IPS DF 4.7 (cell line): ENCODE data around the gene SUPT3H.

Source experiments
- DNase-seq: peaks from one replicate; pipeline ENCODE4 v3.0.0-alpha.2; 2013; ENCODE audit warnings: low spot score; ENCODE audit errors: extremely low read depth

The SUPT3H gene

DNA sequence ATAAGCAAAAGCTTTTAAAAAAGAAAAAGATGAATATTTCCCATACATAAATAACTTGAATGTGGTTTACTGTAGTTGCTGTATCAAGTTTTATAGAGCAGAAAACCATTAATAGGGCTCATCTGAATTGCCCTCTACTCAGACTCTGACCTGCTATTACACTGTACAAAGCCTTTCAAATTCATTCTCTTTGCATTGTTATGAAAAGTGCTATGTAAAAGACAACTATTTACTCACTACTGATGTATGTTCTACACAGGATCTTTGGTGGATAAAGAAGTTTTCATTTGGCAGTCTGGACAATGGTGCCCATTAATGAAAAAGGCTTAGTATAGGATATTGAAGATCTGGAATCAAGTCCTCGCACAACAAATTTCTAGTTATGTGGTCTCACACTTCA is 248.7 kb downstream of the SUPT3H start:
- no peak for DNase-seq

GRCh38 chr6:45127185-45127584 is 250.5 kb downstream of the SUPT3H start:
- no peak for DNase-seq

- DNase-seq = no peak
These were observed 251.7 kb downstream of the SUPT3H start for GRCh38 chr6:45126033-45126432.

- no peak for DNase-seq
These were observed 254.7 kb downstream of the SUPT3H start for GRCh38 chr6:45123023-45123422.

DNA sequence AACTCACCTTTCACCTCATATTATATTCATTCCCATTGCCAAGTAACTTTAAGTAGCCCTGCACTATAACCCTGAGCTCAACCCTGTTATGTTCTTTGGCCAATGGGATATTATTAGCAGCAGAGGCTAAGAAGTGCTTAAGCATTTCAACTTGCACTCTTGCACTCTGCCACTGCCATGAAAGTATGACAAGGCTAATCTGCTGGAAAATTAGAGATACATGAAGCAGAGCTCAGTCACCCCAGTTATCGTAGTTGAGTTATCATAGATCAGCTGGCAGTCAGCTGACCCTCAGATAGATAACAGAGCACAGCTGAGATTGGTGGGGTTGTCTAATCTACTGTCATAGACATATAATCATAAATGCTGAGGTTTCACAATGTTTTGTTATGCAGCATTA is 259.0 kb downstream of the SUPT3H start:
- no peak for DNase-seq

- DNase-seq = no peak
These were observed 260.9 kb downstream of the SUPT3H start for GRCh38 chr6:45116714-45117410.

DNA sequence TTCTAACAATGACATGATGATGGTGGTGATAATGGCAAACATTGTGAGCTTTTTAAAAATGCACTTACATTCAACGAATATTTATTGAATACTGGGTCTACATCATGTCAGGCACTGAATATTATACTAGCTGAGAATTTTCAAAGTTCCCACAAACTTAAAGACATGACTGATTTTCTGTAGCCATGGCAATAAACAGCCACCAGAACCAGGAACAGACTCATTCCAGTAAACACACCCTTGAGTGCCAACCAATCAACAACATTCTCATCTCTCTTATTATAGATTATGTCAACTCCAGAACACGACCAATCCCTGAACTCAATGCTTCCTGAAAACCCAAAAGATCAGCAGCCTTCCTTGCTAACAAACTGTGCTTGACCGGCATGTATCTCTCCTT is 262.0 kb downstream of the SUPT3H start:
- DNase-seq = no peak

DNA sequence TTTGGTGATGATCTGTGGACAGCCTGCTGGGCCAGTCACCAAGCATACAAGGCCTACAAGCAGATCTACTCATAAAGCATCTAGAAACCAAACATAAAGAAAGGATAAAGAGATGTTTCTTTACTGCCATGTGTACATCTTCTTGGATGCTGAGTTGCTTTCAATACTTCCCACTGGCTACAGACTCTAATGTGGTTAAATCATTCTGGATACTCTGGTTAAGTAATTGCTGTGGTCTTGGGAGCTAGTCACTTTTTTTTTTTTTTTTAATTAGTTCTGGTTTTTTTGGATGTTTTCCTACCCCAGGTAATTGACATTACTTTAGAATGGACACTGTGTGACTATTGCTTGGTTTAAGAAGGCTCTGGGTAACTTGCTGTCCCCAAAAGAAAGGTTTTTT is 265.0 kb downstream of the SUPT3H start:
- no peak for DNase-seq

GRCh38 chr6:45109551-45109950 is 268.2 kb downstream of the SUPT3H start:
- DNase-seq = no peak

GRCh38 chr6:45105170-45105820 is 272.4 kb downstream of the SUPT3H start:
- DNase-seq = no peak

GRCh38 chr6:45104429-45104828 is 273.3 kb downstream of the SUPT3H start:
- DNase-seq = no peak

- no peak for DNase-seq
These were observed 279.5 kb downstream of the SUPT3H start for GRCh38 chr6:45098256-45098655.

GRCh38 chr6:45094831-45095230 is 282.9 kb downstream of the SUPT3H start:
- no peak for DNase-seq

DNA sequence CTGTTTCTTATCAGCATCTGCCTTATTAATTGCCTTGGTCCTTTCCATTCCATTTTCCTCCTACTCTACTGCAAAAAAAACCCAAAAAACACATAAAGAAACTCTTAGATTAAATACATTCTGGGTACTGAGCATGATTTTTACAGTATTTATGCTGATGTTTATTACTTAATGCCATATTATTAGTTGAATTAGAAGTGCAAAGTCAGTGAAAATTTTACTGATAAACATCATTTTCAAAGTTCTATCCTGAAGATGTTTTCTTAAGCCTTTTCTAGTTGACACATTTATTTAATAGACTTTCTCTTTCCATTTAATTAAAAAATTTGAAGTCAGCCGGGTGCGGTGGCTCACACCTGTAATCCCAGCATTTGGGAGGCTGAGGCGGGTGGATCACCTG is 285.6 kb downstream of the SUPT3H start:
- no peak for DNase-seq

DNA sequence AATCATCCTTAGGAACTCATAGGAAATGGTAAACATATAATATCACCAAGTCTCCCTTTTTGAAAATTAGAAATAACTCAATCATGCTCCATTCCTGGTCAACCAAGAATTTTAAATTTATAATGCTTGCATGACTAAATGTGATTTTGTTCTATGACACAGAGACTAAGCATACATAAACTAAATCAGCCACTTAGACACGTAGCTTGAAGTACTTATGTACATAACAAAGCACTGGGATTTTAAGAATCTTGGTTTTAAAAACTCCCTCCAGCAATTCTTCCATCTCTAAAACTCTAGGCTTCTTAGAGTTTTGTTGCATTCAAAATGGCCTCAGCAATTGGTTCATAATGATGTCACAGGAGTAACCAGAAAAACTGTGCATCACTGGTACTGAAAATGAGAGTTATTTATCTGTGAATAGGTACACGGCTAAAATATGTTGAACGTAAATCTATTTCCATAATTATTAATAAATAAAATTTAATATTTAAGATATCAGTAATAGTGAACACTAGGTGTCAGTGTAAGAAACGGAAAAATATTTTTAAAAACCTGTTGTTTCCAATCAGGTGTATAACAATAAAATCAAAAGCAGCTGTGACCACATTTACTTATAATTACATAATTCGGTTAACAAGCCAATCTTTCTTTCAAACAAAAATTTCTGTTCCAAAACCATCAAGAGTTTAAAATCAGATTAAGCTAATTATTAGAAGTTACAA is 291.2 kb downstream of the SUPT3H start:
- no peak for DNase-seq

- no peak for DNase-seq
These were observed 293.5 kb downstream of the SUPT3H start for GRCh38 chr6:45084257-45084656.

GRCh38 chr6:45082091-45082490 is 295.6 kb downstream of the SUPT3H start:
- DNase-seq = no peak

DNA sequence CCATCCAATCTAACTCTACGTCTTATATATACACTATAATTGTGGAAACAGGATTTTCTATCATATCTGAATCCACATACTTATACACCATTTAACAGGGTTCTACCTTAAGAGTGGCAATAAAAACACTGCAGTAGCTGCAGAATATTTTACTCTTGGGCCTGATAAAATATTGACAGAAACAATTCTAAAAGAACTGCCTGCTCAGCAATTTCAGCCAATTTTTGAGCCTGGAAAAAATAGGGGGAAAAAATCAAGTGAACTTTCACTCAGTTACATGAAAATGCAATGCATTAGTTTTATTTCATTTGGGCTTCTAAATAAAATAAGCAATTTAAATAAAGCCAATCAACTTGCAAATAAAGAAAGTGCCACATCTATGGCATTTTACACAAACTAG is 296.1 kb downstream of the SUPT3H start:
- no peak for DNase-seq

DNA sequence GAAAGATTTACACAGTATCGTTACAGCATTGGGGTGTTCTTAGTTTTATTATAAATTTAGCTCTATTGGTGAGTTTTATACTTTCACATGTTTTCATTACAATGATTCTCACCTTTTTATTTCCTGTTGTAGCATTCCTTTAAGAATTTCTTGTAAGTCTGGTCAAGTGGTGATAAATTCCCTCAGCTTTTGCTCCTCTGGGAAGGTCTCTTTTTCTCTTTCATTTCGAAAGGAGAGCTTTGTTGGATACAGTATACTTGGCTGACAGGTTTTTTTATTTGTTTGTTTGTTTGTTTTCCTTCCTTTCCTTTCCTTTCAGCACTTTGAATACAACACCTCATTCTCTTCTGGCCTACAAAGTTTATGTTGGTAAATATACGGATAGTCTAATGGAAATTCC is 299.3 kb downstream of the SUPT3H start:
- DNase-seq = no peak

DNA sequence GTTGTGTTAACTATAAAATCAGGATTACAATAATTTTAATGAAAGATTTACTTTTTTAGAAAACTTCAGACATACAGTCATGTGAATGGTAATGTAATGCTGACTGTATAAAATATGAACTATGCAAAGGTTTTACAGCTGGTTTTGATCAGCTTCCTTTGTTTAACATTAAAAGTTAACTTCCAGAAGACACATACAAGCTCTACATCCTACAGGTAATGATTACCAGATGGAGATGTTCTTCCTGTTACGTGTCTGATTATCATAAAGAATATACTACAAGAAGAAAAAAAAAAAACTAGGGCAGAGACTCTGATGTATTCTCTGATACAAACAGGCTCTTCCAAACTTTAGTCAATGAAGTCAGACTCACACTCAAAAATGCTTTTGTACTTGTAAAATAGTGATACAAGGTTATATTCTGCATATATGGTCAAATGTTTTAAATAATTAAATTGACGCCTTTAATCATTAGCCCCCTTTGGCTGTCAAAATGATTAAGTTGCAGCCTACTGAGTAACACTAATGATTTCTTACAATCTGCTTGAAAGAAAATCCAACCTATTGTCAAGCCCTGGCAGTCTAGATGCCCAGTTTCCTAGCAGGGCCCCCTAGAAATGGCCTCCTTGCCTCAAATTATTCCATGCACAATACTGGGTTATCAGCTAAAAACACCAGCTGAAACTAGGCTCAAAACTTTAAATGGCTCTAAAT is 301.4 kb downstream of the SUPT3H start:
- DNase-seq = no peak

DNA sequence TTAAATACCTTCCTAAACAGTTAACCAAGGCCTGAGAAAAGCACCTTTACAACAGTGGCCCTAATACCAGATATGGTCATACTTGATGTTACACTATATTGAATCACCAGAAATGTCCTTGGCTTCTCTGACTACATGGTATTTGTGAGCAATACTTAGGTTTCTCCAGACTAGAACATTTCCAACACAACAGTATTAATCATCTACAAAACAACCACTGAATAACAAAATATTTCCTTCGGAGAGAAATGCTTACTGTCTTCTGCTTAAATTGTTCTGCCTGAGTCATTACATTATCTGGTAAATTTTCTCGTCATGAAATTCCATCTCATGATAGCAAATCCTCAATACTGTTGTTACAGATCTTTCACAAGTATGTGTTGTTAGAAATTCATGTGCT is 302.5 kb downstream of the SUPT3H start:
- DNase-seq = no peak

DNA sequence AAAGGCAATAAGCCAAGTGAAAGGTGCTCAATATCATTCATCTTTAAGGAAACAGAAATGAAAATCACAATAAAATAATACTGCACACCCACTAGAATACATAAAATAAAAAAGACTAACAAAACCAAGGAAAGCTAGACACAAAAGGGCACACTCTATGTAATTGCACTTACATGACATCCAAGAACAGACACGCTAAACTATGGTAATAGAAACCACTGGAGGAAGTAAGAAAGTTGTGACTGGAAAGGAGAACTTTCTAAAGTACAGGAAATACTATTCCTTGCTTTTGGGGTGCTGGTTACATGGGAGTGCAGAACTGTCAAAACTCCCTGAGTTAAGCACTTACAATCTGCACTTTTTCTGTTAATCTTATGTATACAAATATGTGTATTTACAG is 303.3 kb downstream of the SUPT3H start:
- DNase-seq = no peak
